ENCODE measurements around the gene RNPC3. TPM values are rescaled to one million over a fixed set of nuclear protein-coding genes. Genes with fewer than 3 reads are reported as not detected.
A peak's percentile ranks its signal among the peaks of the same experiment; 100 is the strongest.

Gene RNPC3
- total RNA-seq, 1 experiment from 2014 or later: 12.2 TPM

GRCh38 chr1:103561643-103562395 lies 36.3 kb downstream of the RNPC3 start:
- no peak for DNase-seq
- H3K27ac Mint-ChIP-seq: peak overlapping the region in 1 of 3 experiments; percentile 62; a peak in 1 of 7 replicates

More at GRCh38 chr1:103561643-103562395, 36.3 kb downstream of the RNPC3 start:
- 100% methylated on average over 2 of the region's 2 CpGs for WGBS (ENCODE audit: extremely low coverage, insufficient read length, low lambda C conversion rate)
- H3K18ac ChIP-seq (ENCODE audit: insufficient read length, low read depth, low read length): no peak overlapping the region
- no peaks in the 10 kb centered on the region for H3K4me1 ChIP-seq (ENCODE audit: insufficient read depth, low read length)
- no peak overlapping the region for H2BK120ac ChIP-seq (ENCODE audit: low read depth, low read length, poor library complexity, severe bottlenecking)
- no peak overlapping the region for H3K4me2 ChIP-seq (ENCODE audit: insufficient read depth, insufficient read length, low read length)
- H2BK20ac ChIP-seq (ENCODE audit: low read depth, low read length, poor library complexity, severe bottlenecking): no peak overlapping the region
- H3K56ac ChIP-seq (ENCODE audit: insufficient read length, low read depth, low read length): no peak overlapping the region
- no peak overlapping the region for H3K23ac ChIP-seq (ENCODE audit: insufficient read length, low read depth, low read length)
- no peak overlapping the region for H4K5ac ChIP-seq (ENCODE audit: insufficient read length, low read depth, low read length)
- no peaks in the 10 kb centered on the region for H3K23me2 ChIP-seq (ENCODE audit: insufficient read length, low read depth, low read length, poor library complexity, severe bottlenecking)
- H4K91ac ChIP-seq (ENCODE audit: insufficient read length, low read depth, low read length): no peak overlapping the region
- H3T11ph ChIP-seq (ENCODE audit: low read length): no peak overlapping the region
- no peak overlapping the region for H4K8ac ChIP-seq (replicated peaks; ENCODE audit: insufficient read length, low read depth, low read length)
- H3K9me3 ChIP-seq (ENCODE audit: control insufficient read depth, low read depth, low read length): no peaks in the 10 kb centered on the region
- no peak overlapping the region for H2AFZ ChIP-seq (ENCODE audit: low read length)
- no peak overlapping the region for H2BK5ac ChIP-seq (ENCODE audit: insufficient read length, low read length)
- no peak overlapping the region for H3K14ac ChIP-seq (ENCODE audit: insufficient read depth, low read length)
- no peaks in the 10 kb centered on the region for H3K27me3 ChIP-seq (ENCODE audit: insufficient read depth, low read length)
- no peaks in the 10 kb centered on the region for H3K36me3 Mint-ChIP-seq (ENCODE audit: insufficient read depth in 1 of 3, low read depth in 3 of 3)
- no peak overlapping the region for H2BK12ac ChIP-seq (ENCODE audit: insufficient read length, low read depth, low read length)
- H3K4ac ChIP-seq (ENCODE audit: low read depth, low read length): no peak overlapping the region
- H3K4me3 Mint-ChIP-seq: no peak overlapping the region
- no peaks in the 10 kb centered on the region for H3K9me3 Mint-ChIP-seq
- TF ChIP-seq CTCF (conservative IDR thresholded peaks at IDR 0.05): no peak
- H3K79me2 ChIP-seq (ENCODE audit: insufficient read depth, low read length): no peaks in the 10 kb centered on the region
- H3K27ac ChIP-seq (ENCODE audit: insufficient read length, low read depth, low read length): no peak overlapping the region
- H3K4me1 Mint-ChIP-seq: no peaks in the 10 kb centered on the region
- no peak overlapping the region for H3K9ac ChIP-seq (ENCODE audit: extremely low read depth, insufficient read length, low read length)
- H2AK5ac ChIP-seq (ENCODE audit: insufficient read length, low read length): no peak overlapping the region
- H3K79me1 ChIP-seq (ENCODE audit: insufficient read depth, low read depth, low read length, poor library complexity, severe bottlenecking): no peaks in the 10 kb centered on the region
- H2BK15ac ChIP-seq (ENCODE audit: low read depth, low read length): no peak overlapping the region
- H4K20me1 ChIP-seq (ENCODE audit: control insufficient read depth, insufficient read depth, insufficient read length): no peaks in the 10 kb centered on the region
- no peaks in the 10 kb centered on the region; the same call in 1 of the 2 replicates for H3K27me3 Mint-ChIP-seq (ENCODE audit: low read depth)

Data from H9 (cell line).